SU-DHL-6 (cell line): ENCODE results near the gene ELP2.

Experiments used
- H2AFZ ChIP-seq: fragments of 200-600 bp; sonication (generic); 2 replicates; pipeline ENCODE4 v1.6.1; 2014; ENCODE audit warnings: low read depth, mild to moderate bottlenecking, moderate library complexity, mixed read lengths, antibody characterized with exemption, low read length; ENCODE audit not compliant: severe bottlenecking
- H3F3A ChIP-seq: fragments of 200-600 bp; shearing (Covaris generic); 2 replicates; pipeline ENCODE4 v1.6.0; 2016; ENCODE audit warnings: antibody characterized with exemption, mild to moderate bottlenecking; ENCODE audit not compliant: insufficient read depth
- H3K27ac ChIP-seq: fragments of 200-600 bp; sonication (generic); 2 replicates; pipeline ENCODE4 v1.5.1; 2016; ENCODE audit warnings: low read depth, mild to moderate bottlenecking, low read length, moderate library complexity, mixed read lengths
- H3K27me3 ChIP-seq: fragments of 200-600 bp; sonication (generic), shearing (Covaris generic); 2 replicates; pipeline ENCODE4 v1.6.0; 2014; ENCODE audit warnings: mild to moderate bottlenecking, low read length
- H3K36me3 ChIP-seq: fragments of 200-600 bp; sonication (generic); 2 replicates; pipeline ENCODE4 v1.6.1; 2014; ENCODE audit warnings: mild to moderate bottlenecking, low read length, mixed read lengths
- H3K4me2 ChIP-seq: fragments of 300-600, 200-600 bp; shearing (Covaris generic), sonication (generic); 2 replicates; pipeline ENCODE4 v1.6.0; 2014; ENCODE audit warnings: low read length, low read depth, mild to moderate bottlenecking; ENCODE audit not compliant: poor library complexity, severe bottlenecking
- H3K4me3 ChIP-seq: fragments of 200-600 bp; sonication (generic); 2 replicates; pipeline ENCODE4 v1.5.1; 2014; ENCODE audit warnings: antibody characterized with exemption, low read length, mild to moderate bottlenecking, mixed read lengths; ENCODE audit not compliant: insufficient read depth, poor library complexity, severe bottlenecking
- H3K79me2 ChIP-seq: fragments of 200-600 bp; sonication (generic); 2 replicates; pipeline ENCODE4 v1.6.1; 2014; ENCODE audit warnings: mild to moderate bottlenecking, low read length, moderate library complexity; ENCODE audit not compliant: insufficient read depth
- H3K9ac ChIP-seq: fragments of 200-600 bp; sonication (generic); 2 replicates; pipeline ENCODE4 v1.7.0; 2014; ENCODE audit warnings: mild to moderate bottlenecking, low read length
- H3K9me2 ChIP-seq: fragments of 200-600 bp; sonication (generic); replicated peaks from 2 replicates; pipeline ENCODE4 v1.6.1; 2014; ENCODE audit warnings: low read length; ENCODE audit not compliant: insufficient read depth
- H3K9me3 ChIP-seq: fragments of 200-600 bp; sonication (generic); 2 replicates; pipeline ENCODE4 v1.6.1; 2014; ENCODE audit warnings: low read length, mixed read lengths; ENCODE audit not compliant: insufficient read depth
- H4K20me1 ChIP-seq: fragments of 200-600 bp; sonication (generic); 2 replicates; pipeline ENCODE4 v1.6.1; 2014; ENCODE audit warnings: low read depth, mild to moderate bottlenecking, antibody characterized with exemption, low read length, moderate library complexity, mixed read lengths
- EZH2phosphoT487 ChIP-seq: fragments of 200-600 bp; sonication (generic), shearing (Covaris generic); conservative IDR thresholded peaks from 2 replicates; pipeline ENCODE4 v1.6.1; 2018; ENCODE audit warnings: mild to moderate bottlenecking, antibody characterized with exemption, low read length, moderate library complexity, mixed read lengths
- TF ChIP-seq, protein P1 (sequence below): fragments of 200-600 bp; sonication (generic); IDR thresholded peaks from one replicate; pipeline ENCODE4 v1.5.1; 2017; ENCODE audit warnings: antibody characterized with exemption, mild to moderate bottlenecking, low read length, moderate library complexity; ENCODE audit not compliant: insufficient read depth, poor library complexity, severe bottlenecking

ELP2 gene

DNA sequence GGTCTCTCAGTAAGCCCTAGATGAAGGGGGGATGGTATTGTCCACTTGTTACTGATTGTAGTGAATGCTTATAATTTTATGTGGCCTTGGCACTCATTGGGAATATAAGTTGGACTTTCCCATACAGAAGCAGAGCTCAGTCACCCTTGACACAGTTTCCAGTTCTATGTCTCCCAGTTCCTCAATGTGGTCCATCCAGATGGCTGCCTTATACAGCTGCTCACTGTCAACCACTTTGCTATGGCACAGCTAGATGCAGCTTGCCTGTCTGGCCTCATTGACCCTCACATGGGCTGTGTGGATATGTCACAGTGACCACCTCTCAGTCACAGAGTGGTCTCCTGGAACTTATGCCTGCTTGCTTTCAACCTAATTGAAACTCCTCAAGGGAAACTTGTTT is 22.2 kb upstream of the ELP2 start:
- no peaks in the 10 kb centered on the region for H3K9me2 ChIP-seq
- H3K4me2 ChIP-seq, result no peak overlapping the region
- no peak overlapping the region for H2AFZ ChIP-seq
- H3K4me3 ChIP-seq, result no peak overlapping the region
- H4K20me1 ChIP-seq, result no peaks in the 10 kb centered on the region
- H3K79me2 ChIP-seq, result no peaks in the 10 kb centered on the region
- no peak overlapping the region for H3K9ac ChIP-seq
- TF ChIP-seq, protein P1, sequence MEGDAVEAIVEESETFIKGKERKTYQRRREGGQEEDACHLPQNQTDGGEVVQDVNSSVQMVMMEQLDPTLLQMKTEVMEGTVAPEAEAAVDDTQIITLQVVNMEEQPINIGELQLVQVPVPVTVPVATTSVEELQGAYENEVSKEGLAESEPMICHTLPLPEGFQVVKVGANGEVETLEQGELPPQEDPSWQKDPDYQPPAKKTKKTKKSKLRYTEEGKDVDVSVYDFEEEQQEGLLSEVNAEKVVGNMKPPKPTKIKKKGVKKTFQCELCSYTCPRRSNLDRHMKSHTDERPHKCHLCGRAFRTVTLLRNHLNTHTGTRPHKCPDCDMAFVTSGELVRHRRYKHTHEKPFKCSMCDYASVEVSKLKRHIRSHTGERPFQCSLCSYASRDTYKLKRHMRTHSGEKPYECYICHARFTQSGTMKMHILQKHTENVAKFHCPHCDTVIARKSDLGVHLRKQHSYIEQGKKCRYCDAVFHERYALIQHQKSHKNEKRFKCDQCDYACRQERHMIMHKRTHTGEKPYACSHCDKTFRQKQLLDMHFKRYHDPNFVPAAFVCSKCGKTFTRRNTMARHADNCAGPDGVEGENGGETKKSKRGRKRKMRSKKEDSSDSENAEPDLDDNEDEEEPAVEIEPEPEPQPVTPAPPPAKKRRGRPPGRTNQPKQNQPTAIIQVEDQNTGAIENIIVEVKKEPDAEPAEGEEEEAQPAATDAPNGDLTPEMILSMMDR, result no peak
- no peak for TF ChIP-seq EZH2phosphoT487
- H3K9me3 ChIP-seq, result peaks cover 9% of the 10 kb centered on the region; the same call in 1 of the 2 replicates
- peaks cover 27% of the 10 kb centered on the region for H3K36me3 ChIP-seq
- H3K27me3 ChIP-seq, result no peaks in the 10 kb centered on the region
- H3K27ac ChIP-seq, result no peak overlapping the region
- no peaks in the 10 kb centered on the region; the same call in 1 of the 2 replicates for H3F3A ChIP-seq

DNA sequence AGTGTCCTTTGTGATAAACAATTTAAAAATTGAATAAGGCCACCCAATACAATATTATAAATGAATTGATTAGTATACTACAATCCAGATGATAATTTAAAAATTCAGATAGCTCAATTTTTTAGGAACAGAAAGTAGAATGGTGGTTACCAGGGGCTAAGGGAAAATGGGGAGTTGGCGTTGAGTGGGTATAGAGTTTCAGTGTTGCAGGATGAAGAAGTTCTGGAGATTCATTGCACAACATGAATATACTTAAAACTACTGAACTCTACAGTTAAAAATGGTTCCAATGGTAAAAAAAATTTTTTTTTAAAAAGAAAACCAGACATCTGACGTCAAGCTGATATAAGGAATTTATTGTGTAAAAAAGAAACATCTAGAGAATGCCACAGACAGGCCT is 21.5 kb upstream of the ELP2 start:
- Histone ChIP-seq H3K4me3 (no peak overlapping the region), H3K27me3 (no peaks in the 10 kb centered on the region), H3K9me3 (peaks cover 2% of the 10 kb centered on the region; the same call in 1 of the 2 replicates), H3F3A (no peaks in the 10 kb centered on the region; the same call in 1 of the 2 replicates), H3K4me2 (no peak overlapping the region), H3K9ac (no peak overlapping the region), H3K36me3 (peaks cover 31% of the 10 kb centered on the region), H3K79me2 (no peaks in the 10 kb centered on the region), H3K27ac (no peak overlapping the region), H2AFZ (no peak overlapping the region), H4K20me1 (no peaks in the 10 kb centered on the region), H3K9me2 (no peaks in the 10 kb centered on the region)
- TF ChIP-seq EZH2phosphoT487, result no peak
- TF ChIP-seq, protein P1, result no peak

DNA sequence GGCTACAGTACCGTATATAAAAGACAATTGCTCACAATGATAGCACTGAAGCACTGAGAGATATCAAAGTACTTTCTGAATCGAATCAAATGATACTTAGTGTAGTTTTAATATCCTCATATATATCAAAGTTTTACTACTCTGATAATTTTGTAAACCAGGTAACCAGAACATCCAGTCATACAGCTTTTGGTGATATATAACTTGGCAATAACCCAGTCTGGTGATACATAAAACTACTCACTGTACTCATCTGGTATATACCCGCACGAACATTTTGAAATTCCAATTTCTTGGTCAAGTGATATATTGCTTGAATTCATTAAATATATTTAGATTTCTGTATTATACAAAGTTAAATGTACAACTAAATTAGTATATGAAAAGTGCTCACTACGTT is 21.1 kb upstream of the ELP2 start:
- TF ChIP-seq EZH2phosphoT487, result no peak
- TF ChIP-seq, protein P1, result no peak
- no peak overlapping the region for H3K4me2 ChIP-seq

More for the DNA sequence above, 21.1 kb upstream of the ELP2 start:
- no peaks in the 10 kb centered on the region for H3K27me3 ChIP-seq
- no peaks in the 10 kb centered on the region for H4K20me1 ChIP-seq
- H3K27ac ChIP-seq, result no peak overlapping the region
- H3K9me2 ChIP-seq, result no peaks in the 10 kb centered on the region
- H3K9ac ChIP-seq, result no peak overlapping the region
- H3K4me3 ChIP-seq, result no peak overlapping the region
- H3F3A ChIP-seq, result no peaks in the 10 kb centered on the region; the same call in 1 of the 2 replicates
- no peak overlapping the region for H2AFZ ChIP-seq
- no peaks in the 10 kb centered on the region for H3K9me3 ChIP-seq
- peaks cover 32% of the 10 kb centered on the region for H3K36me3 ChIP-seq
- H3K79me2 ChIP-seq, result no peaks in the 10 kb centered on the region
